ENCODE measurements around the gene TRPC1. TPM values are rescaled to one million over a fixed set of nuclear protein-coding genes. Genes with fewer than 3 reads are reported as not detected.
"Not testable (repeated sequence)": the region's sequence is repeated elsewhere in the genome, so short reads cannot be mapped to it uniquely, and the experiment has no call there.

The TRPC1 gene
- total RNA-seq, 1 donor from 2014 or later = 1.1 TPM

GRCh38 chr3:142724682-142725356 lies 985 bp downstream of the TRPC1 start:
- peaks cover 45% of the 10 kb centered on the region for H3K27me3 Mint-ChIP-seq (ENCODE audit: insufficient read depth)
- intact Hi-C loops (cut with micrococcal nuclease) = loop anchor here (1.0 to 10.0 kb wide), 10 partner anchors 129 to 1246 kb away; partner anchors contain the start of genes ATP1B3, ATR, DIPK2A and GK5

GRCh38 chr3:142725357-142725739 lies 1.5 kb downstream of the TRPC1 start:
- no peaks in the 10 kb centered on the region for H3K9me3 Mint-ChIP-seq
- intact Hi-C loops (cut with micrococcal nuclease) = loop anchor here (2.0 to 10.0 kb wide), 6 partner anchors 439 to 1245 kb away; partner anchors contain the start of genes ATP1B3, DIPK2A, GK5 and RNF7
- peaks cover 41% of the 10 kb centered on the region for H3K27me3 Mint-ChIP-seq (ENCODE audit: insufficient read depth)
- no peaks in the 10 kb centered on the region for H3K36me3 Mint-ChIP-seq (ENCODE audit: low read depth)
- H3K4me3 Mint-ChIP-seq = peak overlapping the region; percentile 86
- no peak overlapping the region for H3K27ac Mint-ChIP-seq
- peaks cover 4% of the 10 kb centered on the region for H3K4me1 Mint-ChIP-seq (ENCODE audit: low read depth)
- DNase-seq (ENCODE audit: low spot score) = no peak

More at GRCh38 chr3:142724682-142725356, 985 bp downstream of the TRPC1 start:
- H3K4me3 Mint-ChIP-seq = peak overlapping the region; percentile 86
- no peaks in the 10 kb centered on the region for H3K9me3 Mint-ChIP-seq
- H3K27ac Mint-ChIP-seq = peak overlapping the region; percentile 83
- H3K36me3 Mint-ChIP-seq (ENCODE audit: low read depth) = no peaks in the 10 kb centered on the region
- DNase-seq (ENCODE audit: low spot score) = no peak
- H3K4me1 Mint-ChIP-seq (ENCODE audit: low read depth) = peaks cover 4% of the 10 kb centered on the region

GRCh38 chr3:142726017-142726416 lies 2.2 kb downstream of the TRPC1 start:
- intact Hi-C loops (cut with micrococcal nuclease) = loop anchor here (10.0 kb wide), 4 partner anchors 439 to 991 kb away; partner anchors contain the start of genes ATP1B3, GK5 and RNF7
- H3K36me3 Mint-ChIP-seq (ENCODE audit: low read depth) = no peaks in the 10 kb centered on the region
- no peaks in the 10 kb centered on the region for H3K9me3 Mint-ChIP-seq
- no peak for DNase-seq (ENCODE audit: low spot score)
- H3K4me3 Mint-ChIP-seq = no peak overlapping the region
- no peak overlapping the region for H3K27ac Mint-ChIP-seq
- H3K4me1 Mint-ChIP-seq (ENCODE audit: low read depth) = peaks cover 4% of the 10 kb centered on the region
- H3K27me3 Mint-ChIP-seq (ENCODE audit: insufficient read depth) = peaks cover 36% of the 10 kb centered on the region

GRCh38 chr3:142732066-142732465 lies 8.2 kb downstream of the TRPC1 start:
- no peak for DNase-seq (ENCODE audit: low spot score)
- Mint-ChIP-seq H3K36me3 (ENCODE audit: low read depth) (no peaks in the 10 kb centered on the region), H3K9me3 (no peaks in the 10 kb centered on the region), H3K4me1 (ENCODE audit: low read depth) (no peaks in the 10 kb centered on the region), H3K4me3 (no peak overlapping the region), H3K27me3 (ENCODE audit: insufficient read depth) (peaks cover 2% of the 10 kb centered on the region), H3K27ac (no peak overlapping the region)
- intact Hi-C loops (cut with micrococcal nuclease) = no loop called here

GRCh38 chr3:142734834-142735233 lies 11.0 kb downstream of the TRPC1 start:
- no peak for DNase-seq (ENCODE audit: low spot score)
- Mint-ChIP-seq H3K36me3 (ENCODE audit: low read depth) (no peaks in the 10 kb centered on the region), H3K4me3 (no peak overlapping the region), H3K27ac (no peak overlapping the region), H3K27me3 (ENCODE audit: insufficient read depth) (no peaks in the 10 kb centered on the region), H3K9me3 (no peaks in the 10 kb centered on the region), H3K4me1 (ENCODE audit: low read depth) (no peaks in the 10 kb centered on the region)
- intact Hi-C loops (cut with micrococcal nuclease) = no loop called here

- Mint-ChIP-seq H3K27me3 (ENCODE audit: insufficient read depth) (no peaks in the 10 kb centered on the region), H3K27ac (no peak overlapping the region), H3K4me3 (no peak overlapping the region), H3K9me3 (no peaks in the 10 kb centered on the region), H3K36me3 (ENCODE audit: low read depth) (no peaks in the 10 kb centered on the region), H3K4me1 (ENCODE audit: low read depth) (no peaks in the 10 kb centered on the region)
- intact Hi-C loops (cut with micrococcal nuclease) = no loop called here
- DNase-seq (ENCODE audit: low spot score) = no peak
Observed at GRCh38 chr3:142735462-142735861, 11.6 kb downstream of the TRPC1 start.

- Mint-ChIP-seq H3K4me3 (no peak overlapping the region), H3K9me3 (no peaks in the 10 kb centered on the region), H3K4me1 (ENCODE audit: low read depth) (no peaks in the 10 kb centered on the region)
Observed at GRCh38 chr3:142738396-142738795, 14.6 kb downstream of the TRPC1 start.

GRCh38 chr3:142746646-142747045 lies 22.8 kb downstream of the TRPC1 start:
- Mint-ChIP-seq H3K9me3 (no peaks in the 10 kb centered on the region), H3K27ac (no peak overlapping the region), H3K27me3 (ENCODE audit: insufficient read depth) (no peaks in the 10 kb centered on the region), H3K36me3 (ENCODE audit: low read depth) (peaks cover 4% of the 10 kb centered on the region), H3K4me1 (ENCODE audit: low read depth) (no peaks in the 10 kb centered on the region), H3K4me3 (no peak overlapping the region)
- no peak for DNase-seq (ENCODE audit: low spot score)
- intact Hi-C loops (cut with micrococcal nuclease) = no loop called here

More at GRCh38 chr3:142738396-142738795, 14.6 kb downstream of the TRPC1 start:
- no peak for DNase-seq (ENCODE audit: low spot score)
- Mint-ChIP-seq H3K36me3 (ENCODE audit: low read depth) (no peaks in the 10 kb centered on the region), H3K27ac (no peak overlapping the region), H3K27me3 (ENCODE audit: insufficient read depth) (no peaks in the 10 kb centered on the region)
- intact Hi-C loops (cut with micrococcal nuclease) = no loop called here

- H3K36me3 Mint-ChIP-seq (ENCODE audit: low read depth); intact Hi-C loops (cut with micrococcal nuclease); H3K4me3 Mint-ChIP-seq; H3K27ac Mint-ChIP-seq; H3K9me3 Mint-ChIP-seq; H3K27me3 Mint-ChIP-seq (ENCODE audit: insufficient read depth); H3K4me1 Mint-ChIP-seq (ENCODE audit: low read depth); DNase-seq (ENCODE audit: low spot score): not testable (repeated sequence)
Observed at GRCh38 chr3:142750531-142750930, 26.7 kb downstream of the TRPC1 start.

GRCh38 chr3:142752605-142753004 lies 28.8 kb downstream of the TRPC1 start:
- H3K36me3 Mint-ChIP-seq (ENCODE audit: low read depth); H3K4me3 Mint-ChIP-seq; intact Hi-C loops (cut with micrococcal nuclease); H3K27me3 Mint-ChIP-seq (ENCODE audit: insufficient read depth); H3K4me1 Mint-ChIP-seq (ENCODE audit: low read depth); H3K9me3 Mint-ChIP-seq; H3K27ac Mint-ChIP-seq; DNase-seq (ENCODE audit: low spot score): not testable (repeated sequence)

- no peaks in the 10 kb centered on the region for H3K9me3 Mint-ChIP-seq
- intact Hi-C loops (cut with micrococcal nuclease) = no loop called here
- no peak overlapping the region for H3K27ac Mint-ChIP-seq
- no peak for DNase-seq (ENCODE audit: low spot score)
- H3K36me3 Mint-ChIP-seq (ENCODE audit: low read depth) = peaks cover 4% of the 10 kb centered on the region
- no peak overlapping the region for H3K4me3 Mint-ChIP-seq
- H3K4me1 Mint-ChIP-seq (ENCODE audit: low read depth) = no peaks in the 10 kb centered on the region
- peaks cover 3% of the 10 kb centered on the region for H3K27me3 Mint-ChIP-seq (ENCODE audit: insufficient read depth)
Observed at GRCh38 chr3:142754494-142754893, 30.7 kb downstream of the TRPC1 start.

- Mint-ChIP-seq H3K27ac (no peak overlapping the region), H3K4me3 (no peak overlapping the region), H3K9me3 (no peaks in the 10 kb centered on the region), H3K4me1 (ENCODE audit: low read depth) (no peaks in the 10 kb centered on the region), H3K36me3 (ENCODE audit: low read depth) (peaks cover 1% of the 10 kb centered on the region), H3K27me3 (ENCODE audit: insufficient read depth) (peaks cover 3% of the 10 kb centered on the region)
- intact Hi-C loops (cut with micrococcal nuclease) = no loop called here
- DNase-seq (ENCODE audit: low spot score) = no peak
Observed at GRCh38 chr3:142768338-142768737, 44.5 kb downstream of the TRPC1 start.

- no peaks in the 10 kb centered on the region for H3K4me1 Mint-ChIP-seq (ENCODE audit: low read depth)
- H3K36me3 Mint-ChIP-seq (ENCODE audit: low read depth) = no peaks in the 10 kb centered on the region
- H3K4me3 Mint-ChIP-seq = no peak overlapping the region
- intact Hi-C loops (cut with micrococcal nuclease) = no loop called here
- H3K27me3 Mint-ChIP-seq (ENCODE audit: insufficient read depth) = no peaks in the 10 kb centered on the region
- no peak for DNase-seq (ENCODE audit: low spot score)
- no peak overlapping the region for H3K27ac Mint-ChIP-seq
- H3K9me3 Mint-ChIP-seq = no peaks in the 10 kb centered on the region
Observed at GRCh38 chr3:142777927-142778326, 54.1 kb downstream of the TRPC1 start.

Measured in activated T-helper 1 cell treated with anti-CD3 and anti-CD28 coated beads, Interleukin-12 subunit alpha, Interleukin-12 subunit beta, Interleukin-2, Interleukin-4 antibody, amounts not matched to agents 30 ng/mL and 10 ng/mL and 1 ng/mL, durations not matched to agents 14 hours and 24 hours and 36 hours (primary cell).